Measurements from ENCODE around the gene COX7C.

DNA sequence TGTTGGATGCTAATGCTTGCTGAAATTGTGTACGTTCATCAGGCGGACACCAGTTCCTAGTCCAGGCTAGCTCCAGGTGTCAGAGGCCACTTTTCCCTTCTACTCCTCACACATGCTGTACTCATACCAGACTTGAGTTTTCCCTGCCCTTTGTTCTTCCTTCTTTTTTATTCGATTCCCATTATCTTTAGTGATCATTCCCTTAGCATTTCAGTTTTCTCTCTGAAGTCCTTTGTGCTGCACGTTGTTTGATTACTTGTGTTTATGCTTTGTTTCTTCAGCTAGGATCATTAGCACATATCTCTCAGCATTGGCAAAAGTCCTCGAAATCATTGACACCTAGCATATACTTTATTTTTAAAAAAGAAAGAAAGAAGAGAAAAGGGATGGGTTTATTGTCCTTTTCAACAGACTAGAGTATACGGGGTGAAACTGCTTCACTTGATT lies 409 bp upstream of the COX7C start:
- TF ChIP-seq, protein P1, sequence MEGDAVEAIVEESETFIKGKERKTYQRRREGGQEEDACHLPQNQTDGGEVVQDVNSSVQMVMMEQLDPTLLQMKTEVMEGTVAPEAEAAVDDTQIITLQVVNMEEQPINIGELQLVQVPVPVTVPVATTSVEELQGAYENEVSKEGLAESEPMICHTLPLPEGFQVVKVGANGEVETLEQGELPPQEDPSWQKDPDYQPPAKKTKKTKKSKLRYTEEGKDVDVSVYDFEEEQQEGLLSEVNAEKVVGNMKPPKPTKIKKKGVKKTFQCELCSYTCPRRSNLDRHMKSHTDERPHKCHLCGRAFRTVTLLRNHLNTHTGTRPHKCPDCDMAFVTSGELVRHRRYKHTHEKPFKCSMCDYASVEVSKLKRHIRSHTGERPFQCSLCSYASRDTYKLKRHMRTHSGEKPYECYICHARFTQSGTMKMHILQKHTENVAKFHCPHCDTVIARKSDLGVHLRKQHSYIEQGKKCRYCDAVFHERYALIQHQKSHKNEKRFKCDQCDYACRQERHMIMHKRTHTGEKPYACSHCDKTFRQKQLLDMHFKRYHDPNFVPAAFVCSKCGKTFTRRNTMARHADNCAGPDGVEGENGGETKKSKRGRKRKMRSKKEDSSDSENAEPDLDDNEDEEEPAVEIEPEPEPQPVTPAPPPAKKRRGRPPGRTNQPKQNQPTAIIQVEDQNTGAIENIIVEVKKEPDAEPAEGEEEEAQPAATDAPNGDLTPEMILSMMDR (IDR thresholded peaks at IDR 0.05) = no peak
- TF ChIP-seq ZFX (IDR thresholded peaks at IDR 0.05; ENCODE audit: borderline replicate concordance) = no peak
